Keratinocyte (primary cell): ENCODE data around the gene ROBO4.

Experiments used
- EZH2 ChIP-seq: IDR thresholded peaks from one replicate; pipeline ENCODE4 v1.6.1; 2012; ENCODE audit warnings: inconsistent platforms, mild to moderate bottlenecking, low read length, moderate library complexity
- TF ChIP-seq, protein P1 (sequence below), 3 experiments: IDR thresholded peaks in 1 of 3; conservative IDR thresholded peaks in 1 of 3; optimal IDR thresholded peaks in 1 of 3; 2 replicates in 2 of 3; 3 replicates in 1 of 3; pipeline versions ENCODE3 to v1.5.1; 2011; ENCODE audit warnings: low read length in 3 of 3, mild to moderate bottlenecking in 3 of 3, moderate library complexity in 2 of 3, control low read depth in 1 of 3, inconsistent platforms in 1 of 3; ENCODE audit not compliant: insufficient read depth in 2 of 3; ENCODE audit errors: extremely low read depth in 1 of 3

DNA sequence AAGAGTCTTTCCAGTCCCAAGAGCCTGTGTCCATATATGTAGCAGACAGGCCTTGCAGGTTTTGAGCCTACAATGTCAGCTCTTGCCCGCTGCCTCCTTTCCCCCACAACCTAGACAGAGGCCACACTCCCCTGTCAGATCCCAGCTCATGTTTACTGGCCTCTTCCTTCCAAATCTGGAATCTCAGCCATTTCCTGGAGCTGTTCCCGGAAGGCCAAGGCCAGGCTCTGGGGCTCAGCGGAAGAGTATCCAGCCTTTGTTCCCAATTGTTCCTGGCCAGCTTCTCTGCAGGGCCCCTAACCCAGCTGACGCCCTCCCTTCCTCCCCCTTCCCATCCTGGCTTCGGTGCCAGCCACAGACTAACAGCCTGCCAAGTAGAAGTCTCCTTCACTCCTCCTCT, 1.0 kb upstream of the ROBO4 start:
- TF ChIP-seq, protein P1, sequence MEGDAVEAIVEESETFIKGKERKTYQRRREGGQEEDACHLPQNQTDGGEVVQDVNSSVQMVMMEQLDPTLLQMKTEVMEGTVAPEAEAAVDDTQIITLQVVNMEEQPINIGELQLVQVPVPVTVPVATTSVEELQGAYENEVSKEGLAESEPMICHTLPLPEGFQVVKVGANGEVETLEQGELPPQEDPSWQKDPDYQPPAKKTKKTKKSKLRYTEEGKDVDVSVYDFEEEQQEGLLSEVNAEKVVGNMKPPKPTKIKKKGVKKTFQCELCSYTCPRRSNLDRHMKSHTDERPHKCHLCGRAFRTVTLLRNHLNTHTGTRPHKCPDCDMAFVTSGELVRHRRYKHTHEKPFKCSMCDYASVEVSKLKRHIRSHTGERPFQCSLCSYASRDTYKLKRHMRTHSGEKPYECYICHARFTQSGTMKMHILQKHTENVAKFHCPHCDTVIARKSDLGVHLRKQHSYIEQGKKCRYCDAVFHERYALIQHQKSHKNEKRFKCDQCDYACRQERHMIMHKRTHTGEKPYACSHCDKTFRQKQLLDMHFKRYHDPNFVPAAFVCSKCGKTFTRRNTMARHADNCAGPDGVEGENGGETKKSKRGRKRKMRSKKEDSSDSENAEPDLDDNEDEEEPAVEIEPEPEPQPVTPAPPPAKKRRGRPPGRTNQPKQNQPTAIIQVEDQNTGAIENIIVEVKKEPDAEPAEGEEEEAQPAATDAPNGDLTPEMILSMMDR (optimal IDR thresholded peaks at IDR 0.05 in 1 of 3, IDR thresholded peaks at IDR 0.05 in 1 of 3, conservative IDR thresholded peaks at IDR 0.05 in 1 of 3; ENCODE audit: extremely low read depth in 1 of 3, insufficient read depth in 2 of 3, low read length in 3 of 3): no peak
- no peak for TF ChIP-seq EZH2
